ENCODE data around the gene CAMTA1. TPM values are rescaled to one million over a fixed set of nuclear protein-coding genes. Genes with fewer than 3 reads are reported as not detected.

The CAMTA1 gene
- total RNA-seq, 2 donors from 2014 or later: 105 to 113 TPM

DNA sequence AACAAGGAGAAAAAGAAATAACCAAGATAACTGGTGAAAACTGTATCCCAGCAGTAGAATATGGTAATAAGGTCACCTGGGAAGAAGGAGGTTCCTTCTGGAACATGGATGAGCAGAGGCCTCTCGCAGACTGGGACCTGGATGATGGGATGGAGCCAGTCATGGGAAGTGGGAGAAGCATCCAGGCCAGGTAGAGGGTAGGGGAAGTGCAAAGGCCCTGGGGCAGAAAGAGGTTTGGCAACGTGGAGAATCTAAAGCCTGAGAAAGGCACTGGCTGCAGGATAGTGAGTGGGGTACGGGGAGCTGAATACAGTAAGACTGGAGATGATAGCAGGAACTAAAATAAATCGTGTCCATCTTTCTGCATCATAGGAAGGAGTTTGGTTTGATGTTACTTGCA is 889.7 kb downstream of the CAMTA1 start:
- no peak overlapping the region for H3K4me3 ChIP-seq
- no peak for ATAC-seq (ENCODE audit: insufficient number of reproducible peaks, low FRiP score, low read depth)
- no peak overlapping the region for H3K27ac ChIP-seq
- H3K9me3 ChIP-seq: no peaks in the 10 kb centered on the region
- no peak for TF ChIP-seq CTCF (IDR thresholded peaks at IDR 0.05)
- H3K36me3 ChIP-seq: no peaks in the 10 kb centered on the region
- no peaks in the 10 kb centered on the region for H3K27me3 ChIP-seq (replicated peaks; ENCODE audit: insufficient read depth)
- DNase-seq (ENCODE audit: low spot score): no peak
- peaks cover 0 to 5% of the 10 kb centered on the region in 2 donors for H3K4me1 ChIP-seq (ENCODE audit: control insufficient read depth in 1 of 2, low read depth in 2 of 2)

GRCh38 chr1:7675431-7676273 is 890.4 kb downstream of the CAMTA1 start:
- Histone ChIP-seq H3K9me3 (no peaks in the 10 kb centered on the region), H3K27ac (no peak overlapping the region), H3K4me3 (no peak overlapping the region), H3K27me3 (replicated peaks; ENCODE audit: insufficient read depth) (no peaks in the 10 kb centered on the region), H3K4me1 (ENCODE audit: control insufficient read depth in 1 of 2, low read depth in 2 of 2) (peaks cover 0 to 6% of the 10 kb centered on the region in 2 donors), H3K36me3 (no peaks in the 10 kb centered on the region)
- no peak for TF ChIP-seq CTCF (IDR thresholded peaks at IDR 0.05)
- DNase-seq (ENCODE audit: low spot score) (no peak), ATAC-seq (ENCODE audit: insufficient number of reproducible peaks, low FRiP score, low read depth) (no peak)

GRCh38 chr1:7676274-7676945 is 891.2 kb downstream of the CAMTA1 start:
- DNase-seq (ENCODE audit: low spot score) (no peak), ATAC-seq (ENCODE audit: insufficient number of reproducible peaks, low FRiP score, low read depth) (no peak)
- no peaks in the 10 kb centered on the region for H3K36me3 ChIP-seq
- no peak overlapping the region for H3K4me3 ChIP-seq
- TF ChIP-seq CTCF (IDR thresholded peaks at IDR 0.05): no peak
- H3K4me1 ChIP-seq (ENCODE audit: control insufficient read depth in 1 of 2, low read depth in 2 of 2): peaks cover 0 to 6% of the 10 kb centered on the region in 2 donors
- H3K27ac ChIP-seq: no peak overlapping the region
- H3K27me3 ChIP-seq (replicated peaks; ENCODE audit: insufficient read depth): no peaks in the 10 kb centered on the region
- no peaks in the 10 kb centered on the region for H3K9me3 ChIP-seq

GRCh38 chr1:7677111-7677510 is 891.9 kb downstream of the CAMTA1 start:
- no peak overlapping the region for H3K27ac ChIP-seq
- H3K4me1 ChIP-seq (ENCODE audit: control insufficient read depth in 1 of 2, low read depth in 2 of 2): peaks cover 0 to 6% of the 10 kb centered on the region in 2 donors
- TF ChIP-seq CTCF (IDR thresholded peaks at IDR 0.05): no peak
- H3K9me3 ChIP-seq: no peaks in the 10 kb centered on the region
- H3K36me3 ChIP-seq: no peaks in the 10 kb centered on the region
- H3K27me3 ChIP-seq (replicated peaks; ENCODE audit: insufficient read depth): no peaks in the 10 kb centered on the region
- ATAC-seq (ENCODE audit: insufficient number of reproducible peaks, low FRiP score, low read depth) (no peak), DNase-seq (ENCODE audit: low spot score) (no peak)
- no peak overlapping the region for H3K4me3 ChIP-seq

- no peak for TF ChIP-seq CTCF (IDR thresholded peaks at IDR 0.05)
- H3K27ac ChIP-seq: no peak overlapping the region
- H3K36me3 ChIP-seq: no peaks in the 10 kb centered on the region
- no peaks in the 10 kb centered on the region for H3K9me3 ChIP-seq
- no peak overlapping the region for H3K4me3 ChIP-seq
- H3K4me1 ChIP-seq (ENCODE audit: control insufficient read depth in 1 of 2, low read depth in 2 of 2): peaks cover 0 to 6% of the 10 kb centered on the region in 2 donors
- ATAC-seq (ENCODE audit: insufficient number of reproducible peaks, low FRiP score, low read depth): no peak
- no peaks in the 10 kb centered on the region for H3K27me3 ChIP-seq (replicated peaks; ENCODE audit: insufficient read depth)
- no peak for DNase-seq (ENCODE audit: low spot score)
Measured at GRCh38 chr1:7677815-7678214, 892.6 kb downstream of the CAMTA1 start.
